ENCODE results near the gene FLOT2.

The FLOT2 gene

DNA sequence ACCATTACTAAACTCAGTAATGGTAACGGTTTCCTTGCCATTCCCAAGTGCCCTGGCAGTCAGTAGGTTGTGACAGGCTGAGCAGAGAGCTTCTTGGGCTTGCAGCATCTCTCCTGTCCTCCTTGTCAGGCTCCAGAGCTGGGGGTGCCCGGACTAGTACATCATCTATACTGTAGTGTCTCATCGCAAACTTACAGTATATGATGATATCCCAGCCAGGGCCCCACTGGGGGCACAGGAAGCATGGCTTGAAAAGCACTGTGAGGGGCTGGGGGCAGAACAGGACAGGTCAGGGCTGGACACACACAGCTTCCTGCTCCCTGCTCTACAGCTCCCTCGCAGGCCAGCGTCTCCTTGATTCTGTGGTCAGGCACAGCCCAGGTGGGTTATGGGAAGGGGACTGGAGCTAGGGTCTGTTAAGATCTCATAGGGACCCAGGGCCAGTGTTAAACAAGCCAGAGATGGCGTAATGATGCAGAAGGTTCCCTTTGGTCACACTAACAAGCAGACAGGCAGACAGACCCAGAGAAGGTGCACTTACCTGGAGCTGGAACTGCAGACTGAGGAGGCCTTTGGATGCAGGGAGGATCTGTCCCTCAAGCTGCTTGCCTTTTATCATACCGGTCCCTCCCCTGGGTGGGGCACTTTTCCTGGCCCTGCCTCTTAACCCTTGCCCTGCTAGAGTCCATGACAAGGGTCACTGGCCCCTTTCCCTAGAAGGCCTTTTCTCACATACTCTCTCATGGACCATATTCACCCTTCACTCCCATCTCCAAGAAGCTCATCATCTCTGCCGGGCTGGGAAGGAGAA is 35.9 kb downstream of the FLOT2 start:
- DNase-seq = no peak

DNA sequence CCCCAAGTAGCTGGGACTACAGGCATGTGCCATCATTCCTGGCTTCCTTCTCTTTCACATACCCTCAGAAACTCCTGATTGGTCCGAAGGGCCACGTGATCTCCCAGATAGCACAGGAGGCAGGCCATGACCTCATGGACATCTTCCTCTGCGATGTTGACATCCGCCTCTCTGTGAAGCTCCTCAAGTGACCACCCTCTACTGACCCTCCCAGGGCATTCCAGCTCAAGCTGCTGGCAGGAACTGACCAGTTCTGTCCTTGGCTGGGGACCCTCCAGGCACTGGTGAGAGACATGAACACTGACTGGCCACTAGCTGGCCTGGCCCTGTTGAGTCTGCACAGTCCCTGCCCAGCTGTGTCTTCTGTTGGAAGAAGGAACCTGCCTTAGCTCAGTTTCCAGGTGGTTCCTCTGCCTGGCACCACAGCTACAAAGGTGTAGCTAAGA is 37.1 kb downstream of the FLOT2 start:
- Histone ChIP-seq H3K4me2 (ENCODE audit: low read depth, low read length) (no peak overlapping the region), H3K4me3 (ENCODE audit: low read length) (no peak overlapping the region), H3K27ac (ENCODE audit: low read length) (no peak overlapping the region)

More for the DNA sequence above, 35.9 kb downstream of the FLOT2 start:
- H3K9ac ChIP-seq (ENCODE audit: low read length) = no peak overlapping the region
- H3K9me2 ChIP-seq (replicated peaks; ENCODE audit: insufficient read depth, low read length) = no peaks in the 10 kb centered on the region
- H4K20me1 ChIP-seq (ENCODE audit: insufficient read depth, low read length) = no peaks in the 10 kb centered on the region
- H3K79me2 ChIP-seq (ENCODE audit: low read length) = no peaks in the 10 kb centered on the region
- TF ChIP-seq, protein P1, sequence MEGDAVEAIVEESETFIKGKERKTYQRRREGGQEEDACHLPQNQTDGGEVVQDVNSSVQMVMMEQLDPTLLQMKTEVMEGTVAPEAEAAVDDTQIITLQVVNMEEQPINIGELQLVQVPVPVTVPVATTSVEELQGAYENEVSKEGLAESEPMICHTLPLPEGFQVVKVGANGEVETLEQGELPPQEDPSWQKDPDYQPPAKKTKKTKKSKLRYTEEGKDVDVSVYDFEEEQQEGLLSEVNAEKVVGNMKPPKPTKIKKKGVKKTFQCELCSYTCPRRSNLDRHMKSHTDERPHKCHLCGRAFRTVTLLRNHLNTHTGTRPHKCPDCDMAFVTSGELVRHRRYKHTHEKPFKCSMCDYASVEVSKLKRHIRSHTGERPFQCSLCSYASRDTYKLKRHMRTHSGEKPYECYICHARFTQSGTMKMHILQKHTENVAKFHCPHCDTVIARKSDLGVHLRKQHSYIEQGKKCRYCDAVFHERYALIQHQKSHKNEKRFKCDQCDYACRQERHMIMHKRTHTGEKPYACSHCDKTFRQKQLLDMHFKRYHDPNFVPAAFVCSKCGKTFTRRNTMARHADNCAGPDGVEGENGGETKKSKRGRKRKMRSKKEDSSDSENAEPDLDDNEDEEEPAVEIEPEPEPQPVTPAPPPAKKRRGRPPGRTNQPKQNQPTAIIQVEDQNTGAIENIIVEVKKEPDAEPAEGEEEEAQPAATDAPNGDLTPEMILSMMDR (IDR thresholded peaks at IDR 0.05; ENCODE audit: low read length) = no peak
- TF ChIP-seq EZH2phosphoT487 (IDR thresholded peaks at IDR 0.05; ENCODE audit: low read length) = no peak
- TF ChIP-seq EZH2 (optimal IDR thresholded peaks at IDR 0.05; ENCODE audit: low read depth, low read length) = no peak
- H3K36me3 ChIP-seq (replicated peaks; ENCODE audit: insufficient read depth, low read length) = 0 out of 2 replicates have a peak, but pooled peaks cover 2% of the 10 kb centered on the region
- no peak overlapping the region for H3K27ac ChIP-seq (ENCODE audit: low read length)
- H3K4me2 ChIP-seq (ENCODE audit: low read depth, low read length) = no peak overlapping the region
- no peak overlapping the region for H2AFZ ChIP-seq (ENCODE audit: low read length)
- H3F3A ChIP-seq (ENCODE audit: insufficient read depth, low read length) = no peaks in the 10 kb centered on the region
- no peaks in the 10 kb centered on the region for H3K4me1 ChIP-seq (ENCODE audit: low read length)
- no peaks in the 10 kb centered on the region for H3K27me3 ChIP-seq (replicated peaks; ENCODE audit: insufficient read depth, low read length)
- H3K9me3 ChIP-seq (replicated peaks; ENCODE audit: insufficient read depth, low read length) = no peaks in the 10 kb centered on the region
- no peak overlapping the region for H3K4me3 ChIP-seq (ENCODE audit: low read length)

DNA sequence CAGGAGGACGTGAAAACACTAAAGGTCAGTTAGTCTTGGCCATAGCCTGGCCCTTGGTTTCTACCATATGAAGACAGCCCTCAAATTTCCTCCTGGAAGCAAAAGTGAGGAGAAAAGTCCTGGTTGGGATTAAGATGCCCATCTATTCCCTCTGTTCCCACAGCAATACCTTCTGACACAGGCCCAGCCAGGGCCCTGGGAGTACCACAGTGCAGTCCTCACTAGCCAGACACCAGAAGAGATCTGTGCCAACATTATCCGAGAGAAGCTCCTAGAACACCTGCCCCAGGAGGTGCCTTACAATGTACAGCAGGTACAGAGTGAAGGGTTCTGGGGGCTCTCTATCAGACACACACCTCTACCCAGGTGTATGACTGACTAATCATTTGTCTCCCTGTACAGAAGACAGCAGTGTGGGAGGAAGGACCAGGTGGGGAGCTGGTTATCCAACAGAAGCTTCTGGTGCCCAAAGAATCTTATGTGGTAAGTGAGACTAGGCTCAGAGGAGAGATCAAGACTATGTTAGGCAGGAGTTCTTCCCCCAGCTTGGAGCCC is 38.7 kb downstream of the FLOT2 start:
- no peaks in the 10 kb centered on the region for H3K9me3 ChIP-seq (replicated peaks; ENCODE audit: insufficient read depth, low read length)
- TF ChIP-seq EZH2phosphoT487 (IDR thresholded peaks at IDR 0.05; ENCODE audit: low read length) (no peak), EZH2 (optimal IDR thresholded peaks at IDR 0.05; ENCODE audit: low read depth, low read length) (no peak)
- TF ChIP-seq, protein P1 (IDR thresholded peaks at IDR 0.05; ENCODE audit: low read length) = no peak
- H2AFZ ChIP-seq (ENCODE audit: low read length) = no peak overlapping the region
- no peak overlapping the region for H3K9ac ChIP-seq (ENCODE audit: low read length)
- H3K36me3 ChIP-seq (replicated peaks; ENCODE audit: insufficient read depth, low read length) = 0 out of 2 replicates have a peak, but pooled peaks cover 2% of the 10 kb centered on the region
- H3K9me2 ChIP-seq (replicated peaks; ENCODE audit: insufficient read depth, low read length) = no peaks in the 10 kb centered on the region
- H3K4me3 ChIP-seq (ENCODE audit: low read length) = no peak overlapping the region
- peaks cover 20% of the 10 kb centered on the region for H3K79me2 ChIP-seq (ENCODE audit: low read length)
- H3K27me3 ChIP-seq (replicated peaks; ENCODE audit: insufficient read depth, low read length) = no peaks in the 10 kb centered on the region
- H3F3A ChIP-seq (ENCODE audit: insufficient read depth, low read length) = no peaks in the 10 kb centered on the region
- H3K4me2 ChIP-seq (ENCODE audit: low read depth, low read length) = no peak overlapping the region
- no peaks in the 10 kb centered on the region for H3K4me1 ChIP-seq (ENCODE audit: low read length)
- H4K20me1 ChIP-seq (ENCODE audit: insufficient read depth, low read length) = no peaks in the 10 kb centered on the region
- no peak overlapping the region for H3K27ac ChIP-seq (ENCODE audit: low read length)
- no peak for DNase-seq

More for the DNA sequence above, 37.1 kb downstream of the FLOT2 start:
- Histone ChIP-seq H2AFZ (ENCODE audit: low read length) (no peak overlapping the region), H3K36me3 (replicated peaks; ENCODE audit: insufficient read depth, low read length) (0 out of 2 replicates have a peak, but pooled peaks cover 2% of the 10 kb centered on the region), H3K9me3 (replicated peaks; ENCODE audit: insufficient read depth, low read length) (no peaks in the 10 kb centered on the region), H3K79me2 (ENCODE audit: low read length) (peaks cover 11% of the 10 kb centered on the region), H3K4me1 (ENCODE audit: low read length) (no peaks in the 10 kb centered on the region), H3F3A (ENCODE audit: insufficient read depth, low read length) (no peaks in the 10 kb centered on the region), H3K27me3 (replicated peaks; ENCODE audit: insufficient read depth, low read length) (no peaks in the 10 kb centered on the region), H3K9ac (ENCODE audit: low read length) (no peak overlapping the region), H4K20me1 (ENCODE audit: insufficient read depth, low read length) (no peaks in the 10 kb centered on the region), H3K9me2 (replicated peaks; ENCODE audit: insufficient read depth, low read length) (no peaks in the 10 kb centered on the region)
- TF ChIP-seq EZH2phosphoT487 (IDR thresholded peaks at IDR 0.05; ENCODE audit: low read length) (no peak), EZH2 (optimal IDR thresholded peaks at IDR 0.05; ENCODE audit: low read depth, low read length) (no peak)
- DNase-seq = no peak
